Measurements from ENCODE around the gene MAST3.

Gene MAST3

DNA sequence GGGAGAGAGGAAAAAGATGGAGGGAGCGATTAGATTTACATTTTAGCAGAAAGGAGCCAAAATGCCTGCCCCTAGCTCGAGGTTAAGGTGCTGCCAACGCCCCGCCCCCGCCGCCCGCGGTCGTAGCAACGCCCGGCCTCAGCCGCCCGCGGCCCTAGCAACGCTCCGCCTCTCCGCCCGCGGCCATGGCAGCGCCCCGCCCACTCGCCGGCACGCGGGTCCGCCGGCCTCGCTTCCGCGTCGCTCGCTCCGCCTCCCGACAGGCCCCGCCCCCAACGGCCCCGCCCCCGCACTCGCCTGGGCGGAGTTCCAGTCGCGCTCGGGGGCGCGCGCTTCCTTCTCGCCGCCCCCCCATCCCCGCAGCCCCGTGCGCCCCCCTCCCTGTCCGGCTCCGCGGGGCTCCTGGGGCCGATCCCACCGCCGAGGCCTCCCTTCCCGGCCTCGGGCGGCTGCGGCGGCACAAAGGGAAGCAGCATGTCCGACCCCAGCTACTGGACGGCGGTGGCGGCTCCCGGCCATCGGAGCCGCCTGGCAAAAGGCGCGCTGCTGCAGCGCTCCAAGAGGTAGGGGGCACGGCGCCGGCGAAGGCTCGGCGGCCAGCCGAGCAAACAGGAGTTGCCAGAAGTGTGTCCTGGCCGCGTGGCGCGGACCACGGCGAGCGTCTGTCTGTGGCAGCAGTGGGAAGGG lies 20.3 kb downstream of the MAST3 start (continued):
- TF ChIP-seq ZSCAN5A (tag by site-specific recombination; IDR thresholded peaks at IDR 0.05) (no peak), TSHZ1 (tag by site-specific recombination; IDR thresholded peaks at IDR 0.05; ENCODE audit: borderline replicate concordance) (no peak), ZNF404 (tag by site-specific recombination; IDR thresholded peaks at IDR 0.05) (no peak), PRDM6 (tag by site-specific recombination; IDR thresholded peaks at IDR 0.05) (no peak), EGR2 (tag by site-specific recombination; IDR thresholded peaks at IDR 0.05; ENCODE audit: low read depth) (peak; percentile 74), BCL11B (tag by site-specific recombination; IDR thresholded peaks at IDR 0.05; ENCODE audit: low read depth) (no peak), BCL11A (tag by site-specific recombination; IDR thresholded peaks at IDR 0.05; ENCODE audit: low read depth) (no peak), ZNF510 (tag by site-specific recombination; IDR thresholded peaks at IDR 0.05; ENCODE audit: insufficient replicate concordance) (no peak), SCRT2 (tag by site-specific recombination; IDR thresholded peaks at IDR 0.05) (no peak), ZBTB48 (tag by site-specific recombination; IDR thresholded peaks at IDR 0.05) (no peak), ZNF341 (tag by site-specific recombination; IDR thresholded peaks at IDR 0.05; ENCODE audit: low read depth) (no peak), BCL6B (tag by site-specific recombination; IDR thresholded peaks at IDR 0.05) (no peak), ZNF416 (tag by site-specific recombination; IDR thresholded peaks at IDR 0.05) (no peak)
- TF ChIP-seq, protein P1, sequence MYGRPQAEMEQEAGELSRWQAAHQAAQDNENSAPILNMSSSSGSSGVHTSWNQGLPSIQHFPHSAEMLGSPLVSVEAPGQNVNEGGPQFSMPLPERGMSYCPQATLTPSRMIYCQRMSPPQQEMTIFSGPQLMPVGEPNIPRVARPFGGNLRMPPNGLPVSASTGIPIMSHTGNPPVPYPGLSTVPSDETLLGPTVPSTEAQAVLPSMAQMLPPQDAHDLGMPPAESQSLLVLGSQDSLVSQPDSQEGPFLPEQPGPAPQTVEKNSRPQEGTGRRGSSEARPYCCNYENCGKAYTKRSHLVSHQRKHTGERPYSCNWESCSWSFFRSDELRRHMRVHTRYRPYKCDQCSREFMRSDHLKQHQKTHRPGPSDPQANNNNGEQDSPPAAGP (tag by site-specific recombination; IDR thresholded peaks at IDR 0.05): 0 out of 2 replicates have a peak, but pooled peaks have one; percentile 21
- TF ChIP-seq, protein P2, sequence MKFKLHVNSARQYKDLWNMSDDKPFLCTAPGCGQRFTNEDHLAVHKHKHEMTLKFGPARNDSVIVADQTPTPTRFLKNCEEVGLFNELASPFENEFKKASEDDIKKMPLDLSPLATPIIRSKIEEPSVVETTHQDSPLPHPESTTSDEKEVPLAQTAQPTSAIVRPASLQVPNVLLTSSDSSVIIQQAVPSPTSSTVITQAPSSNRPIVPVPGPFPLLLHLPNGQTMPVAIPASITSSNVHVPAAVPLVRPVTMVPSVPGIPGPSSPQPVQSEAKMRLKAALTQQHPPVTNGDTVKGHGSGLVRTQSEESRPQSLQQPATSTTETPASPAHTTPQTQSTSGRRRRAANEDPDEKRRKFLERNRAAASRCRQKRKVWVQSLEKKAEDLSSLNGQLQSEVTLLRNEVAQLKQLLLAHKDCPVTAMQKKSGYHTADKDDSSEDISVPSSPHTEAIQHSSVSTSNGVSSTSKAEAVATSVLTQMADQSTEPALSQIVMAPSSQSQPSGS (tag by site-specific recombination; IDR thresholded peaks at IDR 0.05; ENCODE audit: low read depth): no peak
- TF ChIP-seq, protein P3, sequence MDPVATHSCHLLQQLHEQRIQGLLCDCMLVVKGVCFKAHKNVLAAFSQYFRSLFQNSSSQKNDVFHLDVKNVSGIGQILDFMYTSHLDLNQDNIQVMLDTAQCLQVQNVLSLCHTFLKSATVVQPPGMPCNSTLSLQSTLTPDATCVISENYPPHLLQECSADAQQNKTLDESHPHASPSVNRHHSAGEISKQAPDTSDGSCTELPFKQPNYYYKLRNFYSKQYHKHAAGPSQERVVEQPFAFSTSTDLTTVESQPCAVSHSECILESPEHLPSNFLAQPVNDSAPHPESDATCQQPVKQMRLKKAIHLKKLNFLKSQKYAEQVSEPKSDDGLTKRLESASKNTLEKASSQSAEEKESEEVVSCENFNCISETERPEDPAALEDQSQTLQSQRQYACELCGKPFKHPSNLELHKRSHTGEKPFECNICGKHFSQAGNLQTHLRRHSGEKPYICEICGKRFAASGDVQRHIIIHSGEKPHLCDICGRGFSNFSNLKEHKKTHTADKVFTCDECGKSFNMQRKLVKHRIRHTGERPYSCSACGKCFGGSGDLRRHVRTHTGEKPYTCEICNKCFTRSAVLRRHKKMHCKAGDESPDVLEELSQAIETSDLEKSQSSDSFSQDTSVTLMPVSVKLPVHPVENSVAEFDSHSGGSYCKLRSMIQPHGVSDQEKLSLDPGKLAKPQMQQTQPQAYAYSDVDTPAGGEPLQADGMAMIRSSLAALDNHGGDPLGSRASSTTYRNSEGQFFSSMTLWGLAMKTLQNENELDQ (tag by site-specific recombination; IDR thresholded peaks at IDR 0.05; ENCODE audit: low read depth): no peak
- TF ChIP-seq, protein P4, sequence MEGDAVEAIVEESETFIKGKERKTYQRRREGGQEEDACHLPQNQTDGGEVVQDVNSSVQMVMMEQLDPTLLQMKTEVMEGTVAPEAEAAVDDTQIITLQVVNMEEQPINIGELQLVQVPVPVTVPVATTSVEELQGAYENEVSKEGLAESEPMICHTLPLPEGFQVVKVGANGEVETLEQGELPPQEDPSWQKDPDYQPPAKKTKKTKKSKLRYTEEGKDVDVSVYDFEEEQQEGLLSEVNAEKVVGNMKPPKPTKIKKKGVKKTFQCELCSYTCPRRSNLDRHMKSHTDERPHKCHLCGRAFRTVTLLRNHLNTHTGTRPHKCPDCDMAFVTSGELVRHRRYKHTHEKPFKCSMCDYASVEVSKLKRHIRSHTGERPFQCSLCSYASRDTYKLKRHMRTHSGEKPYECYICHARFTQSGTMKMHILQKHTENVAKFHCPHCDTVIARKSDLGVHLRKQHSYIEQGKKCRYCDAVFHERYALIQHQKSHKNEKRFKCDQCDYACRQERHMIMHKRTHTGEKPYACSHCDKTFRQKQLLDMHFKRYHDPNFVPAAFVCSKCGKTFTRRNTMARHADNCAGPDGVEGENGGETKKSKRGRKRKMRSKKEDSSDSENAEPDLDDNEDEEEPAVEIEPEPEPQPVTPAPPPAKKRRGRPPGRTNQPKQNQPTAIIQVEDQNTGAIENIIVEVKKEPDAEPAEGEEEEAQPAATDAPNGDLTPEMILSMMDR (tag by site-specific recombination; IDR thresholded peaks at IDR 0.05): peak; percentile 75
- TF ChIP-seq, protein P5, sequence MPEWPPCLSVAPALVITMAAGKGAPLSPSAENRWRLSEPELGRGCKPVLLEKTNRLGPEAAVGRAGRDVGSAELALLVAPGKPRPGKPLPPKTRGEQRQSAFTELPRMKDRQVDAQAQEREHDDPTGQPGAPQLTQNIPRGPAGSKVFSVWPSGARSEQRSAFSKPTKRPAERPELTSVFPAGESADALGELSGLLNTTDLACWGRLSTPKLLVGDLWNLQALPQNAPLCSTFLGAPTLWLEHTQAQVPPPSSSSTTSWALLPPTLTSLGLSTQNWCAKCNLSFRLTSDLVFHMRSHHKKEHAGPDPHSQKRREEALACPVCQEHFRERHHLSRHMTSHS (tag by site-specific recombination; IDR thresholded peaks at IDR 0.05): no peak
- TF ChIP-seq, protein P6, sequence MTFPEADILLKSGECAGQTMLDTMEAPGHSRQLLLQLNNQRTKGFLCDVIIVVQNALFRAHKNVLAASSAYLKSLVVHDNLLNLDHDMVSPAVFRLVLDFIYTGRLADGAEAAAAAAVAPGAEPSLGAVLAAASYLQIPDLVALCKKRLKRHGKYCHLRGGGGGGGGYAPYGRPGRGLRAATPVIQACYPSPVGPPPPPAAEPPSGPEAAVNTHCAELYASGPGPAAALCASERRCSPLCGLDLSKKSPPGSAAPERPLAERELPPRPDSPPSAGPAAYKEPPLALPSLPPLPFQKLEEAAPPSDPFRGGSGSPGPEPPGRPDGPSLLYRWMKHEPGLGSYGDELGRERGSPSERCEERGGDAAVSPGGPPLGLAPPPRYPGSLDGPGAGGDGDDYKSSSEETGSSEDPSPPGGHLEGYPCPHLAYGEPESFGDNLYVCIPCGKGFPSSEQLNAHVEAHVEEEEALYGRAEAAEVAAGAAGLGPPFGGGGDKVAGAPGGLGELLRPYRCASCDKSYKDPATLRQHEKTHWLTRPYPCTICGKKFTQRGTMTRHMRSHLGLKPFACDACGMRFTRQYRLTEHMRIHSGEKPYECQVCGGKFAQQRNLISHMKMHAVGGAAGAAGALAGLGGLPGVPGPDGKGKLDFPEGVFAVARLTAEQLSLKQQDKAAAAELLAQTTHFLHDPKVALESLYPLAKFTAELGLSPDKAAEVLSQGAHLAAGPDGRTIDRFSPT (tag by site-specific recombination; IDR thresholded peaks at IDR 0.05): no peak

All from HEK293 (cell line).